Measurements from ENCODE around the gene MAN2A2. TPM values are rescaled to one million over a fixed set of nuclear protein-coding genes. Genes with fewer than 3 reads are reported as not detected.

Gene MAN2A2
- total and polyA plus RNA-seq, 2 donors (not counting 3 experiments of a cell fraction or from before 2014, with no cell fraction given): 60.9 to 77.7 TPM

DNA sequence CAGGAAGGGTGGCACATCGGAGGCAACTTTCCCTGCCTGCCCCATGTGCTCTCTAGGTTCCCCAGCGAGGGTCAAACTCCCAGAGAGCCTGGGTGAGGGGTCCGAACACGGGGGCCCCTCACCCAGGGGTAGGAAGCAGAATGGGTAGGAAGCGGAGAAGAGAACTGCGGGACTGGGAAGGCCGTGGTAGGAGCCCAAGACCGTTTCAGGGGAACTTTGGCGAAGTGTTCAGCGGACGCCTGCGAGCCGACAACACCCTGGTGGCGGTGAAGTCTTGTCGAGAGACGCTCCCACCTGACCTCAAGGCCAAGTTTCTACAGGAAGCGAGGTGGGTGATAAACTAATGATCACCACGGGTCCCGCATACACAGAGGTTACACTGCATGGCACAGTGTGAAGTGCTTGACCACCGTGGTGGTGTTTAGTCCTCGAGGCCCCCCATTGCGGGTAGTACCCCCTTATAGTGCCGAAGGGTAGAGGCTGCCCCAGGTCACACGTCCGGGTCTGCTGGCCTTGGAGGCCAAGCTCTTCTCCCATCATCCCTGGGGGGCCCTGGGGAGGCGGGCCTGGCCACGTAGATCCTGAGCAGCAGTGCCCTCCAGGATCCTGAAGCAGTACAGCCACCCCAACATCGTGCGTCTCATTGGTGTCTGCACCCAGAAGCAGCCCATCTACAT is 10.5 kb upstream of the MAN2A2 start:
- no peak overlapping the region for H3K27ac ChIP-seq (ENCODE audit: insufficient read depth, low read depth, low read length)
- ChIA-PET POLR2A (no interaction called here), CTCF (interaction anchor here (1.3 kb wide), 1 partner anchor 245 kb away, joined by 4 read pairs; no protein-coding TSS in a partner anchor)
- no peaks in the 10 kb centered on the region for H3K79me2 ChIP-seq (ENCODE audit: control insufficient read depth, insufficient read depth, low read length)
- intact Hi-C loops (cut with micrococcal nuclease): no loop called here
- no peaks in the 10 kb centered on the region for H3K9me1 ChIP-seq (replicated peaks; ENCODE audit: control insufficient read depth, extremely low read depth, insufficient read depth, low read length)
- H2AFZ ChIP-seq (ENCODE audit: low read depth, low read length): no peak overlapping the region
- TF ChIP-seq, protein P1, sequence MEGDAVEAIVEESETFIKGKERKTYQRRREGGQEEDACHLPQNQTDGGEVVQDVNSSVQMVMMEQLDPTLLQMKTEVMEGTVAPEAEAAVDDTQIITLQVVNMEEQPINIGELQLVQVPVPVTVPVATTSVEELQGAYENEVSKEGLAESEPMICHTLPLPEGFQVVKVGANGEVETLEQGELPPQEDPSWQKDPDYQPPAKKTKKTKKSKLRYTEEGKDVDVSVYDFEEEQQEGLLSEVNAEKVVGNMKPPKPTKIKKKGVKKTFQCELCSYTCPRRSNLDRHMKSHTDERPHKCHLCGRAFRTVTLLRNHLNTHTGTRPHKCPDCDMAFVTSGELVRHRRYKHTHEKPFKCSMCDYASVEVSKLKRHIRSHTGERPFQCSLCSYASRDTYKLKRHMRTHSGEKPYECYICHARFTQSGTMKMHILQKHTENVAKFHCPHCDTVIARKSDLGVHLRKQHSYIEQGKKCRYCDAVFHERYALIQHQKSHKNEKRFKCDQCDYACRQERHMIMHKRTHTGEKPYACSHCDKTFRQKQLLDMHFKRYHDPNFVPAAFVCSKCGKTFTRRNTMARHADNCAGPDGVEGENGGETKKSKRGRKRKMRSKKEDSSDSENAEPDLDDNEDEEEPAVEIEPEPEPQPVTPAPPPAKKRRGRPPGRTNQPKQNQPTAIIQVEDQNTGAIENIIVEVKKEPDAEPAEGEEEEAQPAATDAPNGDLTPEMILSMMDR (IDR thresholded peaks at IDR 0.05; ENCODE audit: extremely low read depth in 1 of 2, insufficient read depth in 1 of 2, low read depth in 1 of 2, low read length in 2 of 2): no peak
- no peak for TF ChIP-seq MYC (IDR thresholded peaks at IDR 0.05; ENCODE audit: low read depth, low read length)
- TF ChIP-seq FOS (IDR thresholded peaks at IDR 0.05; ENCODE audit: borderline replicate concordance, insufficient read depth, low read length): no peak
- TF ChIP-seq EZH2 (IDR thresholded peaks at IDR 0.05; ENCODE audit: borderline replicate concordance, low read depth, low read length, severe bottlenecking): no peak
- no peak for TF ChIP-seq POLR2A (IDR thresholded peaks at IDR 0.05; ENCODE audit: low read depth, low read length)
- TF ChIP-seq, protein P2, sequence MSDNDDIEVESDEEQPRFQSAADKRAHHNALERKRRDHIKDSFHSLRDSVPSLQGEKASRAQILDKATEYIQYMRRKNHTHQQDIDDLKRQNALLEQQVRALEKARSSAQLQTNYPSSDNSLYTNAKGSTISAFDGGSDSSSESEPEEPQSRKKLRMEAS (IDR thresholded peaks at IDR 0.05; ENCODE audit: insufficient read depth, insufficient read length): no peak
- no peak for TF ChIP-seq JUN (IDR thresholded peaks at IDR 0.05; ENCODE audit: borderline replicate concordance, insufficient read depth, insufficient read length, low read depth)
- no peak for TF ChIP-seq POLR2AphosphoS5 (IDR thresholded peaks at IDR 0.05; ENCODE audit: insufficient read depth, low read depth, low read length)
- no peak for TF ChIP-seq GATA2 (IDR thresholded peaks at IDR 0.05; ENCODE audit: insufficient read depth, insufficient read length, low read depth, low read length)
- H3K9ac ChIP-seq (replicated peaks; ENCODE audit: extremely low read depth, insufficient read depth, low read length): no peak overlapping the region
- H3K27me3 ChIP-seq (ENCODE audit: control insufficient read depth in 2 of 2, insufficient read depth in 2 of 2, low read length in 2 of 2): no peaks in the 10 kb centered on the region
- no TSS peak for BruUV-seq (replicated peaks)
- DNase-seq (ENCODE audit: low read depth, low spot score) (no peak), FAIRE-seq (no peak)
- H3K4me2 ChIP-seq (ENCODE audit: insufficient read depth, low read length): no peak overlapping the region
- dilution Hi-C loops (cut with MboI; ENCODE audit: extremely low pct_ligation_motif_present, low sequenced_read_pairs): no loop called here
- no peaks in the 10 kb centered on the region for H3K4me1 ChIP-seq (ENCODE audit: control insufficient read depth, extremely low read depth, insufficient read depth, low read length)
- H3K36me3 ChIP-seq (ENCODE audit: control insufficient read depth in 2 of 2, extremely low read depth in 1 of 2, insufficient read depth in 2 of 2, low read length in 2 of 2): peaks cover 11 to 48% of the 10 kb centered on the region in 2 experiments
- H3K4me3 ChIP-seq (replicated peaks in 1 of 3; ENCODE audit: insufficient read depth in 1 of 3, low read depth in 1 of 3, low read length in 3 of 3): no peak overlapping the region
- H4K20me1 ChIP-seq (replicated peaks; ENCODE audit: control insufficient read depth, extremely low read depth, insufficient read depth, low read length): no peaks in the 10 kb centered on the region
- H3K9me3 ChIP-seq (replicated peaks; ENCODE audit: control insufficient read depth, insufficient read depth, low read length): no peaks in the 10 kb centered on the region
